Measurements from ENCODE around the gene EGR2. TPM values are rescaled to one million over a fixed set of nuclear protein-coding genes. Genes with fewer than 3 reads are reported as not detected.

The EGR2 gene
- total RNA-seq (2021; ENCODE audit: unreplicated experiment) (2.3 TPM), Bru-seq, nascent RNA (percentile 44 among the genes with signal in this experiment), BruChase-seq, experiment 1, labeled RNA remaining after a 6-hour chase (percentile 33 among the genes with signal in this experiment), BruChase-seq, experiment 2, labeled RNA remaining after a 2-hour chase (percentile 40 among the genes with signal in this experiment)
- polyA plus RNA-seq (2012), result 8.0 and 13.4 TPM in 2 replicates
- long read RNA-seq, partial matches to known transcripts, result 0 of 4 reads
- long read RNA-seq, other reads (novel, unspliced or antisense), result 3 of 4 reads

- CTCF ChIA-PET, result interaction anchor here (0.6 to 3.9 kb wide), 10 partner anchors 11 to 913 kb away, joined by 3 to 71 read pairs (median 3); partner anchors contain the start of gene ADO
- RAD21 ChIA-PET (ENCODE audit: low non-redundant PET in 1 of 2, low total read pairs in 2 of 2, uncharacterized antibody in 2 of 2, unreplicated experiment in 2 of 2), result interaction anchor here in 1 of 2 experiments (1.4 kb wide), 1 partner anchor 222 kb away, joined by 3 read pairs; no protein-coding TSS in a partner anchor
- ATAC-seq (peak; percentile 84), DNase-seq (ENCODE audit: low read depth, low spot score) (peak; percentile 89)
- no peaks in the 10 kb centered on the region for H3K9me3 ChIP-seq (ENCODE audit: control insufficient read depth in 1 of 2, insufficient read depth in 1 of 2, low read depth in 1 of 2, low read length in 2 of 2)
- H4K20me1 ChIP-seq (ENCODE audit: insufficient read depth), result no peaks in the 10 kb centered on the region
- H3K36me3 ChIP-seq (ENCODE audit: control insufficient read depth in 1 of 2, insufficient read depth in 2 of 2, low read length in 2 of 2), result no peaks in the 10 kb centered on the region
- intact Hi-C loops (cut with micrococcal nuclease), result loop anchor here (1.0 to 5.0 kb wide), 6 partner anchors 224 to 896 kb away; partner anchors contain the start of gene NRBF2
- peak within 1 kb of the TSS; percentile 75; the same call in 1 of the 2 replicates for H3K27ac ChIP-seq (ENCODE audit: low read depth, low read length)
- peaks cover 9 to 34% of the 10 kb centered on the region in 2 experiments for H3K4me1 ChIP-seq (ENCODE audit: control insufficient read depth in 1 of 2, insufficient read depth in 2 of 2, low read length in 2 of 2)
- H3K4me3 ChIP-seq (replicated peaks in 1 of 2; ENCODE audit: low read depth in 1 of 2, low read length in 2 of 2), result peak within 1 kb of the TSS; percentile 59 to 62
- no TSS peak for BruUV-seq (replicated peaks)
- no peak for TF ChIP-seq MAX (IDR thresholded peaks at IDR 0.05)
- TF ChIP-seq POLR2A (IDR thresholded peaks at IDR 0.05; ENCODE audit: borderline replicate concordance, extremely low read depth, insufficient read depth, insufficient read length), result peak; percentile 22
- peak; percentile 100 for TF ChIP-seq SRF (IDR thresholded peaks at IDR 0.05; ENCODE audit: low read depth)
- TF ChIP-seq ATF3 (IDR thresholded peaks at IDR 0.05), result no peak
- 0 out of 2 replicates have a peak, but pooled peaks have one; percentile 20 for TF ChIP-seq SP1 (IDR thresholded peaks at IDR 0.05; ENCODE audit: low read depth)
- peak; percentile 55 for TF ChIP-seq POLR2AphosphoS5 (IDR thresholded peaks at IDR 0.05; ENCODE audit: low read depth, low read length)
- no peak for TF ChIP-seq TCF7L2 (IDR thresholded peaks at IDR 0.05; ENCODE audit: borderline replicate concordance, extremely low read depth, insufficient read depth, insufficient read length)
- peak within 1 kb of the TSS; percentile 56 for H3K9ac ChIP-seq (ENCODE audit: low read length)
- POLR2A ChIA-PET, result interaction anchor here (1.0 to 2.3 kb wide), 4 partner anchors 12 to 203 kb away, joined by 3 to 9 read pairs (median 4); partner anchors contain the start of gene ADO
- H3K9me2 ChIP-seq (ENCODE audit: insufficient read depth), result no peaks in the 10 kb centered on the region
- H3K79me2 ChIP-seq (ENCODE audit: insufficient read depth, low read length), result no peaks in the 10 kb centered on the region
- peak within 1 kb of the TSS; percentile 94 for H3K4me2 ChIP-seq (ENCODE audit: low read length)
- H2AFZ ChIP-seq (ENCODE audit: low read depth, low read length, poor library complexity, severe bottlenecking), result peak within 1 kb of the TSS; percentile 96
- H3K27me3 ChIP-seq (ENCODE audit: insufficient read depth, low read length), result no peaks in the 10 kb centered on the region
Observed at GRCh38 chr10:62816331-62817120, at the start of gene EGR2. EGR2 (minus strand) TSS chr10:62816366; CDS start chr10:62816029, 337 bp downstream.

Data from HCT116 (cell line).